H7 (cell line): ENCODE results near the gene ZNF598. TPM values are rescaled to one million over a fixed set of nuclear protein-coding genes. Genes with fewer than 3 reads are reported as not detected.
"Not testable (repeated sequence)": the region's sequence is repeated elsewhere in the genome, so short reads cannot be mapped to it uniquely, and the experiment has no call there.

Experiments
- DNase-seq: peaks from one replicate; pipeline ENCODE4 v3.0.0; 2012
- H3K27me3 ChIP-seq: 2 replicates; pipeline ENCODE4 v1.6.0; 2011; ENCODE audit warnings: mild to moderate bottlenecking, low read length; ENCODE audit not compliant: control insufficient read depth, insufficient read depth
- H3K36me3 ChIP-seq: replicated peaks from 2 replicates; pipeline ENCODE4 v1.5.1; 2011; ENCODE audit warnings: low read length; ENCODE audit not compliant: control insufficient read depth, insufficient read depth
- H3K4me3 ChIP-seq: 2 replicates; pipeline ENCODE4 v1.5.1; 2011; ENCODE audit warnings: low read depth, mild to moderate bottlenecking, control low read depth, low read length, moderate library complexity; ENCODE audit not compliant: insufficient read depth
- total RNA-seq: library from RNA; depleted of rRNA; stranded (reverse); fragments of >200 nt; shearing (Covaris generic); gene quantifications from 2 replicates; pipeline ENCODE4 v1.2.3, GENCODE V29; 2014

The ZNF598 gene
- total RNA-seq, 1 experiment from 2014 or later, result 28.4 TPM

- no peak for DNase-seq
- Histone ChIP-seq H3K4me3 (no peak overlapping the region; the same call in 1 of the 2 replicates), H3K27me3 (peaks cover 22% of the 10 kb centered on the region), H3K36me3 (no peaks in the 10 kb centered on the region)
Observed at GRCh38 chr16:2025878-2026460, 16.3 kb upstream of the ZNF598 start.

- peaks cover 30% of the 10 kb centered on the region for H3K27me3 ChIP-seq
- no peaks in the 10 kb centered on the region for H3K36me3 ChIP-seq
- no peak overlapping the region for H3K4me3 ChIP-seq
- no peak for DNase-seq
Observed at GRCh38 chr16:2025251-2025650, 15.6 kb upstream of the ZNF598 start.

GRCh38 chr16:2024032-2024420, 14.4 kb upstream of the ZNF598 start:
- peak overlapping the region; percentile 40; the same call in 1 of the 2 replicates for H3K4me3 ChIP-seq
- H3K36me3 ChIP-seq, result no peaks in the 10 kb centered on the region
- peak; percentile 75 for DNase-seq
- peaks cover 42% of the 10 kb centered on the region for H3K27me3 ChIP-seq

- peaks cover 45% of the 10 kb centered on the region for H3K27me3 ChIP-seq
- no peaks in the 10 kb centered on the region for H3K36me3 ChIP-seq
- peak overlapping the region; percentile 40 for H3K4me3 ChIP-seq
- peak; percentile 99 for DNase-seq
Observed at GRCh38 chr16:2023092-2024031, 13.7 kb upstream of the ZNF598 start.

- Histone ChIP-seq H3K36me3 (no peaks in the 10 kb centered on the region), H3K27me3 (peaks cover 45% of the 10 kb centered on the region), H3K4me3 (peak overlapping the region; percentile 40)
- DNase-seq, result peak; percentile 96
Observed at GRCh38 chr16:2022723-2023091, 13.1 kb upstream of the ZNF598 start.

- Histone ChIP-seq H3K27me3 (peaks cover 32% of the 10 kb centered on the region), H3K36me3 (no peaks in the 10 kb centered on the region), H3K4me3 (peak overlapping the region; percentile 48)
- DNase-seq, result peak; percentile 86
Observed at GRCh38 chr16:2019921-2020831, 10.6 kb upstream of the ZNF598 start.

GRCh38 chr16:2019518-2019920, 9.9 kb upstream of the ZNF598 start, which contains the start of gene NPW:
TSS of gene NPW (plus strand) at chr16:2019785.
- no peaks in the 10 kb centered on the region for H3K36me3 ChIP-seq
- H3K27me3 ChIP-seq, result peaks cover 32% of the 10 kb centered on the region
- peak within 1 kb of the TSS; percentile 48 for H3K4me3 ChIP-seq
- DNase-seq, result peak; percentile 92

GRCh38 chr16:2016407-2016922, 6.8 kb upstream of the ZNF598 start:
- H3K36me3 ChIP-seq, result no peaks in the 10 kb centered on the region
- peak; percentile 85 for DNase-seq
- no peak overlapping the region for H3K4me3 ChIP-seq
- H3K27me3 ChIP-seq, result peaks cover 26% of the 10 kb centered on the region

- Histone ChIP-seq H3K4me3 (no peak overlapping the region), H3K27me3 (peaks cover 23% of the 10 kb centered on the region), H3K36me3 (no peaks in the 10 kb centered on the region)
- no peak for DNase-seq
Observed at GRCh38 chr16:2015947-2016208, 6.3 kb upstream of the ZNF598 start.

GRCh38 chr16:2015117-2015946, 5.7 kb upstream of the ZNF598 start:
- Histone ChIP-seq H3K4me3 (no peak overlapping the region), H3K27me3 (peaks cover 17% of the 10 kb centered on the region), H3K36me3 (no peaks in the 10 kb centered on the region)
- DNase-seq, result no peak

GRCh38 chr16:2013527-2013926, 3.9 kb upstream of the ZNF598 start:
- no peak for DNase-seq
- H3K36me3 ChIP-seq, result no peaks in the 10 kb centered on the region
- H3K4me3 ChIP-seq, result no peak overlapping the region
- H3K27me3 ChIP-seq, result peaks cover 1% of the 10 kb centered on the region; the same call in 1 of the 2 replicates

- DNase-seq, H3K27me3 ChIP-seq, H3K4me3 ChIP-seq, H3K36me3 ChIP-seq: not testable (repeated sequence)
Observed at GRCh38 chr16:2011726-2012125, 2.1 kb upstream of the ZNF598 start.

GRCh38 chr16:2009164-2009711, 383 bp downstream of the ZNF598 start:
- Histone ChIP-seq H3K4me3 (peak overlapping the region; percentile 76), H3K36me3 (0 out of 2 replicates have a peak, but pooled peaks cover 1% of the 10 kb centered on the region), H3K27me3 (no peaks in the 10 kb centered on the region)
- DNase-seq, result no peak
